Activated CD8-positive, alpha-beta T cell treated with anti-CD3 and anti-CD28 coated beads, Interleukin-2, amount 10 ng/mL, durations not matched to agents 7 days and 5 days (primary cell): ENCODE measurements around the gene EIF2AK3. TPM values are rescaled to one million over a fixed set of nuclear protein-coding genes. Genes with fewer than 3 reads are reported as not detected.

ENCODE experiments used
- ATAC-seq: fragments of 150-1000 bp; cut with Tn5 transposase; one replicate; pipeline ENCODE4 v1.10.0; 2021; ENCODE audit warnings: moderate library complexity
- CTCF ChIA-PET: fragments of 350-600 bp; sonication (Branson Sonifier 250); formaldehyde crosslinking; loops from one replicate; lab custom pipeline; 2021; ENCODE audit warnings: antibody characterized with exemption; lab: Charles Lee
- POLR2A ChIA-PET: fragments of 350-600 bp; sonication (Branson Sonifier 250); formaldehyde crosslinking; loops from one replicate; lab custom pipeline; 2021; ENCODE audit warnings: antibody characterized with exemption; lab: Charles Lee
- DNase-seq: peaks from one replicate; pipeline ENCODE4 v3.0.0-alpha.2; 2020
- H3K27ac Mint-ChIP-seq: one replicate; pipeline ENCODE4 v1.8.0; 2021; ENCODE audit warnings: mild to moderate bottlenecking, mixed read lengths
- H3K27me3 Mint-ChIP-seq: one replicate; pipeline ENCODE4 v1.8.0; 2021; ENCODE audit warnings: low read depth, mixed read lengths
- H3K36me3 Mint-ChIP-seq: one replicate; pipeline ENCODE4 v1.8.0; 2021; ENCODE audit warnings: low read depth, mixed read lengths
- H3K4me1 Mint-ChIP-seq: one replicate; pipeline ENCODE4 v1.8.0; 2021; ENCODE audit warnings: low read depth, mixed read lengths
- H3K4me3 Mint-ChIP-seq: one replicate; pipeline ENCODE4 v1.8.0; 2021; ENCODE audit warnings: mild to moderate bottlenecking, mixed read lengths
- H3K9me3 Mint-ChIP-seq: one replicate; pipeline ENCODE4 v1.8.0; 2022; ENCODE audit warnings: mixed read lengths; ENCODE audit not compliant: insufficient read depth
- total RNA-seq, 2 experiments: library from RNA; stranded (reverse); gene quantifications; one replicate each; pipeline ENCODE4 v1.2.3, GENCODE V29; 2021

The EIF2AK3 gene
- 10 to 100 TPM; 18.4 to 19.7 TPM for total RNA-seq

GRCh38 chr2:88627055-88627855 lies at the start of gene EIF2AK3:
EIF2AK3 (minus strand) TSS chr2:88627464; CDS start chr2:88627274, 190 bp downstream.
- H3K36me3 Mint-ChIP-seq: no peaks in the 10 kb centered on the region
- H3K4me1 Mint-ChIP-seq: peaks cover 10% of the 10 kb centered on the region
- no peaks in the 10 kb centered on the region for H3K27me3 Mint-ChIP-seq
- H3K4me3 Mint-ChIP-seq: peak within 1 kb of the TSS; percentile 94
- peak; percentile 98 for DNase-seq
- ChIA-PET POLR2A (interaction anchor here (0.9 to 3.4 kb wide), 6 partner anchors 10 to 63 kb away, joined by 3 to 19 read pairs (median 10); partner anchors contain the start of gene RPIA), CTCF (interaction anchor here (0.8 to 2.7 kb wide), 5 partner anchors 11 to 65 kb away, joined by 4 to 12 read pairs (median 6); partner anchors contain the start of gene RPIA)
- H3K9me3 Mint-ChIP-seq: no peaks in the 10 kb centered on the region
- peak within 1 kb of the TSS; percentile 92 for H3K27ac Mint-ChIP-seq
- ATAC-seq: peak; percentile 90

DNA sequence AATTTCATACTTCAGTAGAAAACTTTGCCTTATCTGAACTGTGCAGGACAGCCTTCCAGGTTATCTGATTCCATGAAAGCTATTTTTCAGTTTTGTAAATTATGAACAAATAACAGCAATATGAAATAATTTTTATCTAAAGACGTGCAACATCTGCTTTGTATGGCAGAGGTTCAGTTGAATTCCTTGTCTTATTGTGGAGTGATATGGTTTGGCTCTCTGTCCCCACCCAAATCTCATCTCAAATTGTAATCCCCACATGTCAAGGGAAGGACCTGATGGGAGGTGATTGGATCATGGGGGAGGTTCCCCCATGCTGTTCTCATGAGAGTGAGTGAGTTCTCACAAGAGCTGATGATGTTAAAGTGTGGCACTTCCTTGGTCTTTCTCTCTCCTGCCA lies 46.1 kb upstream of the EIF2AK3 start:
- Mint-ChIP-seq H3K4me3 (no peak overlapping the region), H3K4me1 (peaks cover 3% of the 10 kb centered on the region), H3K27me3 (peaks cover 10% of the 10 kb centered on the region), H3K9me3 (no peaks in the 10 kb centered on the region), H3K27ac (no peak overlapping the region), H3K36me3 (no peaks in the 10 kb centered on the region)
- ATAC-seq (no peak), DNase-seq (no peak)
- CTCF ChIA-PET: interaction anchor here (1.0 to 7.2 kb wide), 5 partner anchors 10 to 84 kb away, joined by 5 to 212 read pairs (median 8); no protein-coding TSS in a partner anchor
- POLR2A ChIA-PET: interaction anchor here (1.2 kb wide), 1 partner anchor 47 kb away, joined by 5 read pairs; no protein-coding TSS in a partner anchor

DNA sequence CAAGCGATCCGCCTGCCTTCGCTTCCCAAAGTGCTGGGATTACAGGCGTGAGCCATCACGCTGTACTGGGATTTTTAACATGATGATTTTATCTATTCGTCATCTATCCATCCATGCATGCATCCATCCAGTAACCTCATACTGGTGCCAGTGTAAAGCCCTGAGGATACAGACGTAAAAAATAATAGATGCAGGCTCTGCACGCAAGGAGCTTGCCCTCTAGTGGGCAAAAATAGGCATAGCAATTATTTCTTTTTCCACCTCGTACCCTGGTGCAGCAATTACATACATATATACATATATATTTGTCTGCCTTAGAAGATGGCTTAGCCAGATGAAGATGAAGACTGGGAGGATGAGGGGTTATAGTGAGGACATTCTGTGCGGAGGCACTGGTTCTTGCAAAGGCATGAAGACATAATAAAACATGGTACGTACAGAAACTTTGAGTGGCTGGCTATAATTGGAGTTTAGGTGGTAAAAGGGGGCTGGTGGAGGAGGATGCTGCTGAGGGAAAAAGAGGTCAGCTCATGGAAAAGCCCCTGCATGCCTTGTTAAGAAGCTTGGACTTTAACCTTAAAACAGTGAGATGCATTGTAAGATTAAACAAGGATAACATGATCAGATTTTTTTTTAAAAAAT lies 44.6 kb upstream of the EIF2AK3 start:
- no peak overlapping the region for H3K27ac Mint-ChIP-seq
- H3K36me3 Mint-ChIP-seq: no peaks in the 10 kb centered on the region
- DNase-seq (peak; percentile 35), ATAC-seq (peak; percentile 72)
- ChIA-PET CTCF (interaction anchor here (0.6 to 7.2 kb wide), 24 partner anchors 8 to 612 kb away, joined by 3 to 212 read pairs (median 5); partner anchors contain the start of gene RPIA), POLR2A (no interaction called here)
- no peak overlapping the region for H3K4me3 Mint-ChIP-seq
- peaks cover 3% of the 10 kb centered on the region for H3K4me1 Mint-ChIP-seq
- H3K9me3 Mint-ChIP-seq: no peaks in the 10 kb centered on the region
- H3K27me3 Mint-ChIP-seq: peaks cover 12% of the 10 kb centered on the region

DNA sequence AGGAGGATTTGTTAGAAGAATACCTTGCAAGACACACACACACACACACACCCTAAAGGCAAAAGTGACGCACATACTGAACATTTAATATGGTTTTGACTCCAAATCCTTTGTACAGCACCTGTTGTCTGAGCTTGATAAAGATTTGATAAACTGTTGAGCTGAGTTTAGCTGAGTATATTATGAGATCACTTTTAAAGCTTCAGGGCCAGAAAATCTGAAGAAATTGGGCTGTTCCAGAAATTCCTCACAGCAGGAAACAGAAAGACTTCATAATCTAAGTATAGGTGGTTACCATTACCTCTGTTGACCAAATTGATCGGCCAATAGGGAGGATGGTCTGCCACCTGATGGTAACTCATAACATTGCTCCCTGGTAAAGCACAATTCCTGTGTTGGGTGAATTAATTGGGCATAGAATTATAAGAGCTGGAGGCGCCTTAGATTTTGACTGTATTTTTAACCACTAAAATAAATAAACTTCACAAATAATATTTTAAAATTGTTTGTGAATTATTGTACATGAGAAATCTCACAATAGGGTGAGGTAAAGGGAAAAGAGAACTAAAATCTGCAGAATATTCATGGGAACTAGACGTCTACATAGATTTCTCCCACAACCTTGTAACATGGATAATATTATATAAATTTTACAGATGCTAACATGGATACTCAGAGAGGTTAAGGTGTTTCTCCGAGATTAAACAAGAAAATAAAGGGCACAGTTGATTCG lies 42.4 kb upstream of the EIF2AK3 start:
- Mint-ChIP-seq H3K27me3 (peaks cover 6% of the 10 kb centered on the region), H3K36me3 (no peaks in the 10 kb centered on the region)

DNA sequence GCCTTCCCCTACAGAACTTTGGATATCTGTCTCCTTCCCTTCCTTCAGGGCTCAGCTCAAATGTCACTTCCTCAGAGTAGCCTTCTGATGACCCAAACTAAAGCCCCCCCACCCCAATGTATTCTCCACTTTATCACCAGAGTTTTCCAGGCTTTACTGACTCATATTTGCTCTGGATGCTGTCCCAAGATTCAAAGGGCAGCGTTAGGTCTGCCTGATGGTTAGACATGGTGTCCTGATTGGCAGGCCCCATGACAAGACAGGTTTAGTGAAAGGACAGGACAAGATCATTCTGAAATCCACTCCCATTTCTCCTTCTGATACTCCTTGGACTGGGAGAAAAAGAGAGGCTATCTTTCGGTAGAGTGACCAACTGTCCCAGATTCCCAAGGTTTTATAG lies 41.6 kb upstream of the EIF2AK3 start:
- DNase-seq (no peak), ATAC-seq (no peak)
- ChIA-PET CTCF (interaction anchor here (0.6 to 7.2 kb wide), 21 partner anchors 9 to 615 kb away, joined by 3 to 212 read pairs (median 5); partner anchors contain the start of gene RPIA), POLR2A (interaction anchor here (0.6 kb wide), 1 partner anchor 99 kb away, joined by 4 read pairs; no protein-coding TSS in a partner anchor)
- Mint-ChIP-seq H3K4me3 (no peak overlapping the region), H3K27me3 (peaks cover 6% of the 10 kb centered on the region), H3K36me3 (no peaks in the 10 kb centered on the region), H3K9me3 (no peaks in the 10 kb centered on the region), H3K27ac (no peak overlapping the region), H3K4me1 (peaks cover 3% of the 10 kb centered on the region)

More for the DNA sequence above, 42.4 kb upstream of the EIF2AK3 start:
- POLR2A ChIA-PET: interaction anchor here (0.6 kb wide), 1 partner anchor 220 kb away, joined by 3 read pairs; no protein-coding TSS in a partner anchor
- Mint-ChIP-seq H3K4me1 (peaks cover 3% of the 10 kb centered on the region), H3K27ac (no peak overlapping the region), H3K9me3 (no peaks in the 10 kb centered on the region), H3K4me3 (no peak overlapping the region)
- ATAC-seq: peak; percentile 87
- CTCF ChIA-PET: interaction anchor here (0.6 to 7.2 kb wide), 29 partner anchors 8 to 615 kb away, joined by 3 to 212 read pairs (median 4); partner anchors contain the start of gene RPIA
- DNase-seq: peak; percentile 58

DNA sequence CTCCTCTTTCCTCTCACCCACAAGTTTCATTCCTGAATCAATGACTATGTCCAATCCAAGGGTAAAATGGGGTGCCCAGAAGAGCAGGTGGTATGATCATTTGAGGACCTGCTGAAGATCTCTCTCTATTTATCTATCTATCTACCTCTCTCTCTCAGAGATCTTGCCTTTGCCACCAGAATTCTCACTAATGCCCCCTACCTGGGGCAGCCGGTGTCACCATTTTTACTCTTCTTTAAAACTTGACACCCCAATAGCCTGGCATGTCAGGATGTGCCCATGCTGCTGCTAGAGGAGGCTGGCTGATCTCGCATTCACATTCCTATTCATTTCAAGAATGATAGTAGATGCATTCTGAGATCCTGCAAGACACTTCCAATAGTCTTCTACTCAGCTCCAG lies 40.0 kb upstream of the EIF2AK3 start:
- H3K4me1 Mint-ChIP-seq: peaks cover 3% of the 10 kb centered on the region
- CTCF ChIA-PET: interaction anchor here (1.0 to 7.2 kb wide), 5 partner anchors 11 to 78 kb away, joined by 3 to 212 read pairs (median 3); no protein-coding TSS in a partner anchor

DNA sequence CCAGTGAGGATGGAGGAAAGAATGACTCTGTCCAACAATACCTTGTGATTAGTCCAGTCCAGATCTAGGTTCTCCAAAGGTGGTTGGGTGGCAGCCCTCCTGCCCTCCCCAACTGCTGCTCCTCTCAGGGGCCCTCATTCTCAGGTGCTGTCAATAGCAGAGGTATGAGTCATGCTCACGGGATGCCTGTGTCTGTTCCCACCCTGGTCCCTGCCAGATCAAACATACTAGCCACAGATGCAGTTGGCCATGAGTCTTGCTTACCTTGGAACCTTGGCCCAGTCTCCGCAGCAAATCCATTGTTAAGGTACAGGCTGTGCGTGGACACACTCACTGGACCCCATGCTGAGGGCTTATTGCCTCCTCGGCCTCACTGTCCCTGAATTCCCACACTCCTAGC lies 39.3 kb upstream of the EIF2AK3 start:
- Mint-ChIP-seq H3K9me3 (no peaks in the 10 kb centered on the region), H3K27me3 (peaks cover 8% of the 10 kb centered on the region), H3K4me3 (no peak overlapping the region), H3K4me1 (peaks cover 3% of the 10 kb centered on the region), H3K36me3 (no peaks in the 10 kb centered on the region), H3K27ac (no peak overlapping the region)
- CTCF ChIA-PET: interaction anchor here (1.2 to 7.2 kb wide), 3 partner anchors 10 to 78 kb away, joined by 3 to 212 read pairs (median 7); no protein-coding TSS in a partner anchor
- no peak for ATAC-seq
- DNase-seq: no peak
- POLR2A ChIA-PET: no interaction called here

More for the DNA sequence above, 40.0 kb upstream of the EIF2AK3 start:
- Mint-ChIP-seq H3K36me3 (no peaks in the 10 kb centered on the region), H3K9me3 (no peaks in the 10 kb centered on the region), H3K4me3 (no peak overlapping the region), H3K27me3 (peaks cover 8% of the 10 kb centered on the region), H3K27ac (no peak overlapping the region)
- no peak for DNase-seq
- POLR2A ChIA-PET: no interaction called here
- ATAC-seq: no peak

- Mint-ChIP-seq H3K9me3 (no peaks in the 10 kb centered on the region), H3K36me3 (no peaks in the 10 kb centered on the region), H3K27me3 (peaks cover 2% of the 10 kb centered on the region), H3K4me1 (no peaks in the 10 kb centered on the region), H3K4me3 (no peak overlapping the region), H3K27ac (no peak overlapping the region)
- ATAC-seq (no peak), DNase-seq (no peak)
- CTCF ChIA-PET: interaction anchor here (5.2 kb wide), 1 partner anchor 10 kb away, joined by 40 read pairs; no protein-coding TSS in a partner anchor
- POLR2A ChIA-PET: no interaction called here
These were observed 33.4 kb upstream of the EIF2AK3 start for GRCh38 chr2:88660622-88661021.

DNA sequence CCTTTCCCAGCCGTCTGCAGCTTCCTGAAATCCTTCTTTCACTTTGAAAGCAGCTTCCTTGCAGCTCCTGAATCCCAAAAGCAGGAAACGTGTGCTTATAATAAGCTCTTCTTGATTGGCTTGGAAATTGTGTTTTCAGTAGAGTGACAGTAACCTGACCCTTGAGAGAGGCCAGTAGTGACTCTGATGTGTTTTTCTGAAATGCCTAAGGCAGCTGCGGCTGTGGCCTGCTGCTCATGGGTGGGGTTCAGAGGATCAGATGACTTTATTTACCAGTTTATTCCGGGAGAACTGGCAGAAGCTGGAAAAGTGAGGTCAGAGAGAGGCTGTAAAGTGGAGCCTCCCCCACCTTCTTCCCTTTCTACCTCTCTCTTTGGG lies 32.3 kb upstream of the EIF2AK3 start:
- POLR2A ChIA-PET: interaction anchor here (0.9 kb wide), 1 partner anchor 26 kb away, joined by 3 read pairs; no protein-coding TSS in a partner anchor
- Mint-ChIP-seq H3K27ac (no peak overlapping the region), H3K4me3 (no peak overlapping the region), H3K36me3 (no peaks in the 10 kb centered on the region), H3K27me3 (peaks cover 2% of the 10 kb centered on the region), H3K4me1 (no peaks in the 10 kb centered on the region), H3K9me3 (no peaks in the 10 kb centered on the region)
- CTCF ChIA-PET: interaction anchor here (1.0 to 5.2 kb wide), 4 partner anchors 11 to 66 kb away, joined by 3 to 40 read pairs (median 4); no protein-coding TSS in a partner anchor
- ATAC-seq (no peak), DNase-seq (no peak)

DNA sequence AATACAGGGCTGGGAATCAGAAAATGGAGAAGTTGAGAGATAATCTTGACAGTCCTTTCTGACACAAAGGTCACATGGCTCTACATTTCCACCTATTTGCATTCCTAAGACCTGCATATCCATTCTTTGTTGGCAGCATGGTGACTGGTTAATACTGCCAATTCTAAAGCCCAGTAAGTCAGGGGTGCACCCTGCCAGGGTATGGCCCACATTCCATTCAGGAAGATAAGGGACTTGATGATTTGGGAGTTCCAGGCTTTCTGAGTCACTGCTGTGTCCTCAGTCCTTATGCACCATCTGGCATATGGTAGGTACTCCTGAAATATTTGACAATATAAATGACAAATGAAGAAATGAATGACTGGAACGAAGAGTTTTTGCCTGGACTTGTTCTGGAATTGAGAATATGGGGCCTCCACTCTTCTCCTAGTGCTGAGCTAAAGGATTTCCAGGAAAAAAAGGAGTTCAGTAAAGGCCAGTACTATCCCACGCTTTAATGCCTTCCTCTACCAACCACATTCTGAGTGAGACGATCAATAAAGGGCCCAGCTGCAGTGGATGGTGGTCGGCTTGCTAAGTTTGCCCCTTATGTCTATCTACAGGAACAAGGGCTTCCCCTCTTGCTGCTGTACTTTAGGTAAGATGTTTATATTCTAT lies 31.7 kb upstream of the EIF2AK3 start:
- CTCF ChIA-PET: interaction anchor here (0.9 to 5.2 kb wide), 6 partner anchors 12 to 221 kb away, joined by 3 to 40 read pairs (median 3); no protein-coding TSS in a partner anchor
- Mint-ChIP-seq H3K27me3 (peaks cover 2% of the 10 kb centered on the region), H3K9me3 (no peaks in the 10 kb centered on the region), H3K4me1 (no peaks in the 10 kb centered on the region), H3K36me3 (no peaks in the 10 kb centered on the region), H3K4me3 (no peak overlapping the region), H3K27ac (no peak overlapping the region)
- POLR2A ChIA-PET: interaction anchor here (0.9 kb wide), 1 partner anchor 27 kb away, joined by 3 read pairs; no protein-coding TSS in a partner anchor
- ATAC-seq (no peak), DNase-seq (no peak)
